HepG2 (cell line): ENCODE measurements around the gene CTRL. TPM values are rescaled to one million over a fixed set of nuclear protein-coding genes. Genes with fewer than 3 reads are reported as not detected.

ENCODE experiments used
- ATAC-seq: fragments of 200-7000 bp; cut with Tn5 transposase; 3 replicates; pipeline ENCODE4 v1.9.1; 2020; ENCODE audit warnings: mild to moderate bottlenecking, moderate library complexity
- BruUV-seq: library from RNA; stranded (reverse); fragments of 400-500 nt; replicated peaks from 2 replicates; lab custom pipeline; 2021; lab: Mats Ljungman, UMichigan
- CTCF ChIA-PET: fragments of 300-600 bp; formaldehyde crosslinking; extraction: SDS; loops from one replicate; lab custom pipeline; 2021; ENCODE audit warnings: low total read pairs, inconsistent platforms, low intra/inter-chr PET ratio; lab: Yijun Ruan, JAX
- POLR2A ChIA-PET: fragments of 350-600 bp; sonication (Branson Sonifier 250); formaldehyde crosslinking; loops from one replicate; lab custom pipeline; 2020; ENCODE audit warnings: antibody characterized with exemption, inconsistent platforms; lab: Yijun Ruan, JAX
- DNase-seq: peaks from one replicate; pipeline ENCODE4 v3.0.0-alpha.2; 2015; ENCODE audit warnings: low spot score
- FAIRE-seq: peaks from 3 replicates; lab custom pipeline; 2011; peaks lifted over from hg19 to GRCh38; lab: Jason Lieb, UNC
- H2AFZ ChIP-seq: one replicate; pipeline ENCODE4 v1.6.1; 2011; ENCODE audit warnings: low read length, inconsistent platforms
- H3K27ac ChIP-seq: fragments of 300-600 bp; 3 replicates; pipeline ENCODE4 v1.8.0; 2011; ENCODE audit warnings: mixed run types, mild to moderate bottlenecking, mixed read lengths, low read length, inconsistent platforms; ENCODE audit not compliant: insufficient read depth; ENCODE audit errors: extremely low read length
- H3K27me3 ChIP-seq, 2 experiments: fragments of 200-600 bp in 1 of 2; 2 replicates in 1 of 2; 3 replicates in 1 of 2; pipeline versions ENCODE4 v1.6.0 to v1.8.0; 2011; ENCODE audit warnings: low read length in 2 of 2, mild to moderate bottlenecking in 2 of 2, moderate library complexity in 2 of 2, inconsistent platforms in 1 of 2; ENCODE audit not compliant: insufficient read depth in 2 of 2, control insufficient read depth in 1 of 2
- H3K36me3 ChIP-seq, 2 experiments: fragments of 200-600 bp in 1 of 2; replicated peaks in 1 of 2; 2 replicates in 1 of 2; 3 replicates in 1 of 2; pipeline versions ENCODE4 v1.5.1 to v1.8.0; 2011; ENCODE audit warnings: low read length in 2 of 2, inconsistent platforms in 1 of 2; ENCODE audit not compliant: insufficient read depth in 2 of 2, control insufficient read depth in 1 of 2
- H3K4me1 ChIP-seq: 2 replicates; pipeline ENCODE4 v1.5.1; 2012; ENCODE audit warnings: low read length, inconsistent platforms; ENCODE audit not compliant: insufficient read depth
- H3K4me2 ChIP-seq: 2 replicates; pipeline ENCODE4 v1.6.0; 2011; ENCODE audit warnings: low read depth, low read length, inconsistent platforms
- H3K4me3 ChIP-seq, 3 experiments: fragments of 200-600 bp in 1 of 3; sonication (generic), shearing (Covaris generic) in 1 of 3; replicated peaks in 1 of 3; 2 replicates each; pipeline ENCODE4 v1.5.1; 2011 to 2016; ENCODE audit warnings: low read length in 3 of 3, inconsistent platforms in 2 of 3, low read depth in 2 of 3, mild to moderate bottlenecking in 2 of 3, control low read depth in 1 of 3, mixed read lengths in 1 of 3; ENCODE audit not compliant: insufficient read depth in 1 of 3
- H3K79me2 ChIP-seq: one replicate; pipeline ENCODE4 v1.6.1; 2011; ENCODE audit warnings: low read length, inconsistent platforms; ENCODE audit not compliant: insufficient read depth
- H3K9ac ChIP-seq: 2 replicates; pipeline ENCODE4 v1.6.0; 2011; ENCODE audit warnings: mild to moderate bottlenecking, low read depth, low read length, inconsistent platforms; ENCODE audit not compliant: insufficient read depth
- H3K9me3 ChIP-seq: 2 replicates; pipeline ENCODE4 v1.5.1; 2012; ENCODE audit warnings: mild to moderate bottlenecking, low read length
- H4K20me1 ChIP-seq: 2 replicates; pipeline ENCODE4 v1.6.0; 2011; ENCODE audit warnings: inconsistent platforms, mild to moderate bottlenecking, low read length, moderate library complexity; ENCODE audit not compliant: insufficient read depth
- AGO2 ChIP-seq: fragments of 200-400 bp; formaldehyde crosslinking; optimal IDR thresholded peaks from 2 replicates; pipeline ENCODE3; 2017; ENCODE audit warnings: mild to moderate bottlenecking, low read depth, low read length, moderate library complexity
- CBFB ChIP-seq: sonication (generic); formaldehyde crosslinking; IDR thresholded peaks from 2 replicates; pipeline ENCODE4 v1.4.0; 2020; ENCODE audit warnings: missing genetic modification reagents
- CBX1 ChIP-seq: IDR thresholded peaks from one replicate; pipeline ENCODE4 v1.6.1; 2016; ENCODE audit warnings: antibody characterized with exemption, low read depth
- CREB1 ChIP-seq, 2 experiments: fragments of 450-650 bp in 1 of 2; IDR thresholded peaks; 2 replicates each; pipeline ENCODE4 v1.6.1; 2016 to 2017; ENCODE audit warnings: control low read depth in 1 of 2, mild to moderate bottlenecking in 1 of 2, missing compliant biosample characterization in 1 of 2, missing genetic modification characterization in 1 of 2
- DPF2 ChIP-seq: sonication (generic); formaldehyde crosslinking; IDR thresholded peaks from 2 replicates; pipeline ENCODE4 v1.4.0; 2020; ENCODE audit warnings: mild to moderate bottlenecking, low read depth, missing genetic modification reagents, borderline replicate concordance
- ELF4 ChIP-seq: sonication (generic); formaldehyde crosslinking; IDR thresholded peaks from 2 replicates; pipeline ENCODE4 v1.5.0; 2020; ENCODE audit warnings: missing genetic modification reagents, mild to moderate bottlenecking, moderate library complexity, borderline replicate concordance
- KDM6A ChIP-seq: IDR thresholded peaks from 2 replicates; pipeline ENCODE4 v1.6.1; 2016; ENCODE audit warnings: low read depth
- NFKB2 ChIP-seq: sonication (generic); formaldehyde crosslinking; IDR thresholded peaks from 2 replicates; pipeline ENCODE4 v1.4.0; 2020; ENCODE audit warnings: missing genetic modification reagents, borderline replicate concordance
- RBM22 ChIP-seq: fragments of 200-400 bp; formaldehyde crosslinking; optimal IDR thresholded peaks from 2 replicates; pipeline ENCODE3; 2017; ENCODE audit warnings: mild to moderate bottlenecking, low read length, moderate library complexity
- TFE3 ChIP-seq: IDR thresholded peaks from 2 replicates; pipeline ENCODE4 v1.6.1; 2016
- ZNF619 ChIP-seq: sonication (generic); formaldehyde crosslinking; IDR thresholded peaks from 2 replicates; pipeline ENCODE4 v1.4.0; 2020; ENCODE audit warnings: mild to moderate bottlenecking, missing genetic modification reagents
- ZNF660 ChIP-seq: sonication (generic); formaldehyde crosslinking; IDR thresholded peaks from 2 replicates; pipeline ENCODE4 v1.5.1; 2020; ENCODE audit warnings: mild to moderate bottlenecking, low read depth, missing genetic modification reagents, borderline replicate concordance
- WGBS: methylation state at CpG from one replicate; pipeline ENCODE4 v1.1.6; 2017; ENCODE audit warnings: low lambda C conversion rate; 5-methylcytosine and 5-hydroxymethylcytosine counted together
- in situ Hi-C: cut with HindIII; loops from 2 replicates; pipeline ENCODE4 v1.10.0; 2017; ENCODE audit warnings: low pct_unique_long_range_greater_than_20kb; ENCODE audit not compliant: extremely low pct_ligation_motif_present
- intact Hi-C: fragments of 100-400 bp; cut with micrococcal nuclease; formaldehyde crosslinking; loops from one replicate; pipeline ENCODE4 v1.10.0; 2022; ENCODE audit not compliant: unreplicated experiment
- polyA plus RNA-seq, 8 experiments: library from polyadenylated mRNA; depleted of rRNA in 3 of 8; stranded (reverse) in 7 of 8; unstranded in 1 of 8; fragments of >200 nt; fragmentation: Illumina TruSeq in 4 of 8; extraction: Trizol in 4 of 8; gene quantifications; 2 replicates each; pipeline versions ENCODE4 v1.2.1 to v1.2.3, GENCODE V29; 2011 to 2016; ENCODE audit warnings: low read depth in 4 of 8, missing spikeins in 1 of 8, mixed read lengths in 1 of 8; ENCODE audit not compliant: insufficient read depth in 1 of 8
- total RNA-seq, 5 experiments: library from RNA; depleted of rRNA; stranded (reverse); fragments of >200 nt; fragmentation: Illumina TruSeq; extraction: Trizol; gene quantifications; 2 replicates each; pipeline ENCODE4 v1.2.3, GENCODE V29; 2016; ENCODE audit warnings: low read depth in 1 of 5
- TF ChIP-seq, protein P1 (sequence below): sonication (generic); formaldehyde crosslinking; IDR thresholded peaks from 2 replicates; pipeline ENCODE4 v1.5.1; 2020; ENCODE audit warnings: missing genetic modification reagents, mild to moderate bottlenecking, borderline replicate concordance

CTRL gene
- total and polyA plus RNA-seq, 2 of the 13 experiments (the other 11 are each of a cell fraction or from before 2014, with no cell fraction given): 1.9 to 2.7 TPM

DNA sequence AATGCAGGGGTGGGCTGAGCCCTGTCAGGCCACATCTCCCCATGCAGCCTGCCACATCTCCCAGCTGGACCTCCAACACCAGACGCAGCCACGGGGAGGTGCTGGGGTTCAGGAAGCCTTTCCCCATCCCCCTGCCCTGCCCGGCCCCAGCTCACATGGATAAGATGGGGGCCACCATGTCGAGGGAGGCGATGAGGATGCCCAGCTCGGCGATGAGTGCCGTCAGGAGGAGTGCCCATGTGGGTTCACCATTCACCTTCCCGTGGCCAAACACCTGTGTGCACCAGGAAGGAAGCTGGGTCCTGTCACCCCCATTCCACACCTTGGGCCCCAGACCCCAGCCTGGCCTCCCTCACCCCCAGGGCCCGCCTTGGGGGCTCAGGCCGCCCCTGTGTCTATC lies 18.0 kb upstream of the CTRL start:
- in situ Hi-C loops (no loop called here), intact Hi-C loops (no loop called here)
- Histone ChIP-seq H3K27me3 (no peaks in the 10 kb centered on the region), H3K9ac (no peak overlapping the region), H3K36me3 (peaks cover 69 to 91% of the 10 kb centered on the region in 2 experiments), H3K79me2 (no peaks in the 10 kb centered on the region), H3K9me3 (no peaks in the 10 kb centered on the region), H3K4me2 (no peak overlapping the region), H2AFZ (no peak overlapping the region), H4K20me1 (no peaks in the 10 kb centered on the region; the same call in 1 of the 2 replicates), H3K27ac (no peak overlapping the region), H3K4me1 (peaks cover 21% of the 10 kb centered on the region), H3K4me3 (no peak overlapping the region)
- CTCF ChIA-PET: no interaction called here
- BruUV-seq: no TSS peak
- WGBS: 100% methylated on average over 5 of the region's 11 CpGs
- POLR2A ChIA-PET: interaction anchor here (13.6 kb wide), 1 partner anchor 14 kb away, joined by 226 read pairs; the partner anchor contains the start of gene SLC12A4
- DNase-seq (no peak), ATAC-seq (no peak), FAIRE-seq (no peak)
- TF ChIP-seq TFE3 (CRISPR knock-in tag) (no peak), KDM6A (CRISPR knock-in tag) (no peak), ZNF619 (CRISPR knock-in tag) (no peak), CBX1 (no peak), RBM22 (peak; percentile 70), CBFB (CRISPR knock-in tag) (no peak), NFKB2 (CRISPR knock-in tag) (no peak), DPF2 (no peak), AGO2 (peak; percentile 87), ZNF660 (CRISPR knock-in tag) (no peak), CREB1 (IDR thresholded peaks at IDR 0.05) (no peak), CREB1 (CRISPR knock-in tag; IDR thresholded peaks at IDR 0.05) (no peak), ELF4 (CRISPR knock-in tag) (no peak)
- TF ChIP-seq, protein P1, sequence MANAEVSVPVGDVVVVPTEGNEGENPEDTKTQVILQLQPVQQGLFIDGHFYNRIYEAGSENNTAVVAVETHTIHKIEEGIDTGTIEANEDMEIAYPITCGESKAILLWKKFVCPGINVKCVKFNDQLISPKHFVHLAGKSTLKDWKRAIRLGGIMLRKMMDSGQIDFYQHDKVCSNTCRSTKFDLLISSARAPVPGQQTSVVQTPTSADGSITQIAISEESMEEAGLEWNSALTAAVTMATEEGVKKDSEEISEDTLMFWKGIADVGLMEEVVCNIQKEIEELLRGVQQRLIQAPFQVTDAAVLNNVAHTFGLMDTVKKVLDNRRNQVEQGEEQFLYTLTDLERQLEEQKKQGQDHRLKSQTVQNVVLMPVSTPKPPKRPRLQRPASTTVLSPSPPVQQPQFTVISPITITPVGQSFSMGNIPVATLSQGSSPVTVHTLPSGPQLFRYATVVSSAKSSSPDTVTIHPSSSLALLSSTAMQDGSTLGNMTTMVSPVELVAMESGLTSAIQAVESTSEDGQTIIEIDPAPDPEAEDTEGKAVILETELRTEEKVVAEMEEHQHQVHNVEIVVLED: no peak
